Measurements from ENCODE around the gene TMEM87B. TPM values are rescaled to one million over a fixed set of nuclear protein-coding genes. Genes with fewer than 3 reads are reported as not detected.

Gene TMEM87B
- total RNA-seq, 2 donors from 2014 or later = 26.1 to 35.3 TPM

DNA sequence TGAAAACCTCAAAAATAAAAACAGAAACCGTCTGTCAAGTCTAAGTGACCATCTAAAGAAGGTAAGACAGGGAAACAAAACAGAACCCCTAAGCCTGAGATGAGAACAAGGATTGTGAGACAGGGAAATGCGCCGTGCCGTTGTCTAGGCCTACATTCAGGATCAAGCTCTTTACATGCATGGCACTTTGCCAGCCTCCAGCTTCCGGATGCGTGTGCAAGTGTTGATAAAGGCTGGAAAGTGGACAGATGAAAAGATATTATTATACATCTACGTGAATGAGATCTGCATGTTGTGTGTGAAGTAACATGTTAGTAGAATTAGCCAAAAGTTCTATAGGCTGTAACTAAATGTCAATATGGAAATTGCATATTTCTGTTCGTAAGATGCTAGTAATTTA, 28.6 kb upstream of the TMEM87B start:
- ATAC-seq (ENCODE audit: insufficient number of reproducible peaks, low FRiP score, low read depth) (no peak), DNase-seq (ENCODE audit: low spot score) (no peak)
- H3K9me3 ChIP-seq = no peaks in the 10 kb centered on the region
- H3K27ac ChIP-seq = no peak overlapping the region
- H3K36me3 ChIP-seq = peaks cover 22% of the 10 kb centered on the region
- TF ChIP-seq, protein P1, sequence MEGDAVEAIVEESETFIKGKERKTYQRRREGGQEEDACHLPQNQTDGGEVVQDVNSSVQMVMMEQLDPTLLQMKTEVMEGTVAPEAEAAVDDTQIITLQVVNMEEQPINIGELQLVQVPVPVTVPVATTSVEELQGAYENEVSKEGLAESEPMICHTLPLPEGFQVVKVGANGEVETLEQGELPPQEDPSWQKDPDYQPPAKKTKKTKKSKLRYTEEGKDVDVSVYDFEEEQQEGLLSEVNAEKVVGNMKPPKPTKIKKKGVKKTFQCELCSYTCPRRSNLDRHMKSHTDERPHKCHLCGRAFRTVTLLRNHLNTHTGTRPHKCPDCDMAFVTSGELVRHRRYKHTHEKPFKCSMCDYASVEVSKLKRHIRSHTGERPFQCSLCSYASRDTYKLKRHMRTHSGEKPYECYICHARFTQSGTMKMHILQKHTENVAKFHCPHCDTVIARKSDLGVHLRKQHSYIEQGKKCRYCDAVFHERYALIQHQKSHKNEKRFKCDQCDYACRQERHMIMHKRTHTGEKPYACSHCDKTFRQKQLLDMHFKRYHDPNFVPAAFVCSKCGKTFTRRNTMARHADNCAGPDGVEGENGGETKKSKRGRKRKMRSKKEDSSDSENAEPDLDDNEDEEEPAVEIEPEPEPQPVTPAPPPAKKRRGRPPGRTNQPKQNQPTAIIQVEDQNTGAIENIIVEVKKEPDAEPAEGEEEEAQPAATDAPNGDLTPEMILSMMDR (IDR thresholded peaks at IDR 0.05) = no peak
- no peak overlapping the region for H3K4me3 ChIP-seq
- peaks cover 10 to 20% of the 10 kb centered on the region in 2 donors for H3K4me1 ChIP-seq (ENCODE audit: control insufficient read depth in 1 of 2, low read depth in 2 of 2)
- H3K27me3 ChIP-seq (replicated peaks; ENCODE audit: insufficient read depth) = no peaks in the 10 kb centered on the region

DNA sequence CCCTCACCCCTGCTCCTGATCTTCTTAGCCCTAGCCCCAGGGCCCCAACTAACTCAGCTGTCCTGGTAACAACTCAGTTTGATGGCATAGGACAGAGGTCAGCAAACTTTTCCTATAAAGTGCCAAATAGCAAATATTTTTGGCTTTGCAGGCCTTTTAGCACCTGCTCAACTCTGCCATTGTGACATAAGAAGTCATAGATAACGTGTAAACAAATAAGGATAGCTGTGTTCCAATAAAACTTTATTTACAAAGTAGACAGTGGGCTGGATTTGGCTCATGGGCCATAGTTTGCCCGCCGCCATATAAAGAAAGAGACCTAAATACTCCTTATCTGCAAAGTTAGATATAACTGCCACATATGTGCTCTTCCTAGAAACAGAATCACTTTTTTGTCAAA, 27.3 kb upstream of the TMEM87B start:
- Histone ChIP-seq H3K27ac (no peak overlapping the region), H3K27me3 (replicated peaks; ENCODE audit: insufficient read depth) (no peaks in the 10 kb centered on the region), H3K4me1 (ENCODE audit: control insufficient read depth in 1 of 2, low read depth in 2 of 2) (peaks cover 22 to 33% of the 10 kb centered on the region in 2 donors), H3K36me3 (peaks cover 11% of the 10 kb centered on the region), H3K4me3 (no peak overlapping the region), H3K9me3 (no peaks in the 10 kb centered on the region)
- no peak for DNase-seq (ENCODE audit: low spot score)
- ATAC-seq (ENCODE audit: insufficient number of reproducible peaks, low FRiP score, low read depth) = no peak
- TF ChIP-seq, protein P1 (IDR thresholded peaks at IDR 0.05) = no peak

DNA sequence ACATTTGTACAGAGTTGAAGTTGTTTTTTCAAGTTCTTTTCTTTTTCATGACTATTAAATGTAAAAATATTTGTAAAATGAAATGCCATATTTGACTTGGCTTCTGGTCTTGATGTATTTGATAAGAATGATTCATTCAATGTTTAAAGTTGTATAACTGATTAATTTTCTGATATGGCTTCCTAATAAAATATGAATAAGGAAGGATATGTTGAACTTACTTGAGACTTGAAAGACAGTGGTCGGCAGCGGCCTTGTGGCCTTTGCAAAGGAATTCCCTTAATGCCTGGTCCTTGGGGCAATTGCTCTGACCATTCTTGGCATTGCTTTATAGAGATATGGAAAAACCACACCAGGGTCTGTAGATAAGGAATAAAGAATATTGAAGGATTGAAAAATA, 25.9 kb upstream of the TMEM87B start:
- peak overlapping the region; percentile 22 to 43 for H3K27ac ChIP-seq
- ATAC-seq (ENCODE audit: insufficient number of reproducible peaks, low FRiP score, low read depth) (no peak), DNase-seq (ENCODE audit: low spot score) (no peak)
- peaks cover 6% of the 10 kb centered on the region for H3K36me3 ChIP-seq
- peaks cover 34 to 47% of the 10 kb centered on the region in 2 donors for H3K4me1 ChIP-seq (ENCODE audit: control insufficient read depth in 1 of 2, low read depth in 2 of 2)
- TF ChIP-seq, protein P1 (IDR thresholded peaks at IDR 0.05) = no peak
- H3K9me3 ChIP-seq = no peaks in the 10 kb centered on the region
- H3K4me3 ChIP-seq = no peak overlapping the region
- H3K27me3 ChIP-seq (replicated peaks; ENCODE audit: insufficient read depth) = no peaks in the 10 kb centered on the region

DNA sequence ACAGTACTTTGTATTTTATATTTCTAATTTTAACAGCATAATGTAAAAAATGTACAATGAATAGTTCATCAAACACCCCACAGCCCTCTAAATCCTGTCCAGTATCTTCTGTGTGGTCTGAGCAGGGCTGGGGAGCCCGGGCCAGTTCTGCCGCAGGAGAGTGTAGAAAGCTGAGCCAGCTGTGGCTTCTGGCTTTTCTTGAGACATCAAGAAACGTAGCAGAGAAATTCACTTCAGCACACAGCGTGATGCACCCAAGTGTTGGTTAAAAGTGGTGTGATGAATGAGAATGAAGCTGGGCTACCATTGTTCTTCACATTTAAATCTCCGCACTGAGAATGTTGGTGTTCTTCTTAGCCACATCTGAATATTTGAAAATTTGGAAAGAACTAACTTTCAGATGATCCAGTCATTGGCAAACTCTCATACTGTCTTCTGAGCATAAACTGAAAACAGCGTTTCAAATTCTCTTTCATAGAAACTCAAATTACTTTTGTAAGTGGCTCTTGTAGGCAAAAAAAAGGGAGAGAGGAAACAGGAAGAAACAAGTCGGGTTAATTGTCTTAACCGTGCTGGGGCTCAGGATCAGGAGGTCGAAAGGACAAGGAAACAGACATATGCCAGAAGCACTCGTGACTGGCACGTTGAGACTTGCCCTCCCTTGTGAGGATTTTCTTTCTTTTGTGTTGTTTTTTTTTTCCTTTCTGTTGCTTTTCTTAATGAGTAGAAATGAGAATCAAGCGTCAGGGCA, 23.4 kb upstream of the TMEM87B start:
- Histone ChIP-seq H3K27ac (peak overlapping the region; percentile 15 to 57), H3K4me1 (ENCODE audit: control insufficient read depth in 1 of 2, low read depth in 2 of 2) (peaks cover 34 to 47% of the 10 kb centered on the region in 2 donors), H3K36me3 (no peaks in the 10 kb centered on the region), H3K4me3 (peak overlapping the region; percentile 38), H3K9me3 (no peaks in the 10 kb centered on the region), H3K27me3 (replicated peaks; ENCODE audit: insufficient read depth) (no peaks in the 10 kb centered on the region)
- DNase-seq (ENCODE audit: low spot score) (no peak), ATAC-seq (ENCODE audit: insufficient number of reproducible peaks, low FRiP score, low read depth) (no peak)
- TF ChIP-seq, protein P1 (IDR thresholded peaks at IDR 0.05) = no peak

DNA sequence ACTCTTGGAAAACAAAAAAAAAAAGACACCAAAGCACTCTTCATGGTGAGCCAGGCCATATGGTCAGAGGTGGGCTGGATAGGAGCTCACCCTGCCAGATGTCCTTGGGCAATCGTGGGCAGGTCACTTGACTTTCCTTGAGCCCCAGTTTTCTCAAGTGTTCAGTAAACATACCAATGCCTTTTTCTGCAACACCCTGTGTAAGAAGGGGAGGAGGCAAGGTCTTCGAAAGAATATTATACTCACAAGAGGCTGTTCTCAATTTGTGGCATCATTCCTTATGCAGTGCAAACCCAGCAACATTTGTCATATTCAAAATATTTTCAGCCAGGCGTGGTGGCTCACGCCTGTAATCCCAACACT, 22.9 kb upstream of the TMEM87B start:
- H3K4me3 ChIP-seq = peak overlapping the region; percentile 38
- no peaks in the 10 kb centered on the region for H3K27me3 ChIP-seq (replicated peaks; ENCODE audit: insufficient read depth)
- H3K36me3 ChIP-seq = no peaks in the 10 kb centered on the region
- ATAC-seq (ENCODE audit: insufficient number of reproducible peaks, low FRiP score, low read depth) (no peak), DNase-seq (ENCODE audit: low spot score) (no peak)
- H3K9me3 ChIP-seq = no peaks in the 10 kb centered on the region
- H3K4me1 ChIP-seq (ENCODE audit: control insufficient read depth in 1 of 2, low read depth in 2 of 2) = peaks cover 34 to 47% of the 10 kb centered on the region in 2 donors
- TF ChIP-seq, protein P1 (IDR thresholded peaks at IDR 0.05) = no peak
- peak overlapping the region; percentile 15 to 57 for H3K27ac ChIP-seq

Measured in thoracic aorta (tissue), 2 donors.